NCI-H2029 (cell line): ENCODE measurements around the gene RYR1.
A peak's percentile ranks its signal among the peaks of the same experiment; 100 is the strongest.
"Not testable (repeated sequence)": the region's sequence is repeated elsewhere in the genome, so short reads cannot be mapped to it uniquely, and the experiment has no call there.

Experiments used
- DNase-seq: peaks from one replicate; lab custom pipeline; 2025; lab: John Stamatoyannopoulos, UW

RYR1 gene

GRCh38 chr19:38490861-38491260 is 57.4 kb downstream of the RYR1 start:
- DNase-seq, result no peak

GRCh38 chr19:38492181-38492813 is 58.8 kb downstream of the RYR1 start:
- DNase-seq, result no peak

- DNase-seq, result no peak
Observed at GRCh38 chr19:38494379-38494778, 60.9 kb downstream of the RYR1 start.

- not testable (repeated sequence) for DNase-seq
Observed at GRCh38 chr19:38495375-38495774, 61.9 kb downstream of the RYR1 start.

- DNase-seq, result no peak
Observed at GRCh38 chr19:38496116-38496515, 62.6 kb downstream of the RYR1 start.

GRCh38 chr19:38496603-38497487 is 63.4 kb downstream of the RYR1 start:
- no peak for DNase-seq

GRCh38 chr19:38497907-38498306 is 64.4 kb downstream of the RYR1 start:
- DNase-seq, result no peak

GRCh38 chr19:38499532-38499931 is 66.0 kb downstream of the RYR1 start:
- DNase-seq, result no peak

- no peak for DNase-seq
Observed at GRCh38 chr19:38500450-38500849, 67.0 kb downstream of the RYR1 start.

- no peak for DNase-seq
Observed at GRCh38 chr19:38502410-38503076, 69.1 kb downstream of the RYR1 start.

- DNase-seq, result no peak
Observed at GRCh38 chr19:38503077-38503410, 69.6 kb downstream of the RYR1 start.

- DNase-seq, result no peak
Observed at GRCh38 chr19:38505958-38506357, 72.5 kb downstream of the RYR1 start.

- DNase-seq, result no peak
Observed at GRCh38 chr19:38506375-38506722, 72.9 kb downstream of the RYR1 start.

GRCh38 chr19:38506723-38507550 is 73.4 kb downstream of the RYR1 start:
- DNase-seq, result peak; percentile 63

GRCh38 chr19:38507551-38508127 is 74.1 kb downstream of the RYR1 start:
- DNase-seq, result no peak

GRCh38 chr19:38508507-38508906 is 75.0 kb downstream of the RYR1 start:
- DNase-seq, result no peak

- no peak for DNase-seq
Observed at GRCh38 chr19:38509027-38509426, 75.5 kb downstream of the RYR1 start.

- no peak for DNase-seq
Observed at GRCh38 chr19:38511074-38511708, 77.7 kb downstream of the RYR1 start.

- DNase-seq, result no peak
Observed at GRCh38 chr19:38512277-38512676, 78.8 kb downstream of the RYR1 start.

GRCh38 chr19:38513156-38513555 is 79.7 kb downstream of the RYR1 start:
- not testable (repeated sequence) for DNase-seq

GRCh38 chr19:38513762-38514167 is 80.3 kb downstream of the RYR1 start:
- no peak for DNase-seq
